Left forelimb (tissue), 1 donor: ENCODE data around the gene STK32B.

Experiments
- DNase-seq: peaks from one replicate; pipeline ENCODE4 v3.0.0-alpha.2; 2018; ENCODE audit warnings: low spot score

The STK32B gene

DNA sequence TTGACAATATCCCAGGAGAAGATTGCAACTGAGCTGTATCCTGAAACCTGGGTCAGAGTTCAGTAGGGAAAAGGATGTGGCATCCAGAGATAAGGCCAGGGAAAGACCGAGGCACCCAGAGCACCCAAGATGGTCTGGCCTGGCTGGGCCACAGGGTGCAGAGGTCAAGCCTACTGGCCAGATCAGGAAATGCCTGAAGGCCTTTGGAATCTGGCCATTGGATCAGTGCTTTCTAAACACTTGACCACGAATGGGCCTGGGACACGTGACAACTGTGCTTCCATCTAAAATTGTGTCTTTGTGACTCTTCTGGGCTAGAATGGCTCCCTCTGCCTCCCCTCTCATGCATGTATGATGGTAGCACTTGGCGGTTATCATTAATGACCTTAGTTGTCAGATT is 340.2 kb downstream of the STK32B start:
- no peak for DNase-seq

DNA sequence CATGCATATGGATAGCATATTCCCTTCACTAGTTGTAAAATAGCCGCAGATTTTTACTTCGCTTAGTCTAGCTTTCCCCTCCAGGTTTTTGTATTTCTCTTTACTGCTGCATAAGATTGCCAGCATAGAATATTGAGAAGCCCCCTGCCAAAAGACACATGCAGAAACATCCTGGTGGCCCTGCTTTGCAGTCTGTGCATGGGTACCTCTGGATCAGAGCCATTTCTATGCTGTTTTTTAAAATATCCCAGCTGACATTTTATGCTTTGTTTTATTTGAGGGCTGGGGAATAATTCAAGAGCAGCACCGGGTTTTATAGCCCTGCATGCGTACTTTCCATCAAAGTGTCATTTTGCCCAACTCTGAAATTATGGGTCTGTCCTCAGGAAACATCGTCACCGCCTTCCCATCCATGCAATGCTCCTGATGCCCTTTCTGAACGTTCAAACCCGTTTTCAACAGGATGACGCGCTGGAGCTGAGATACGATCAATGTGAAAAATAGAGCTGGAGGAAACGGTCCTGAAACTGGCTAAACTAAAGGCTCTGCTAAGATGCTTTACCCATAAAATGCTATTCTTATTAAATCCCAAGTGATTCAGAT is 342.7 kb downstream of the STK32B start:
- no peak for DNase-seq

DNA sequence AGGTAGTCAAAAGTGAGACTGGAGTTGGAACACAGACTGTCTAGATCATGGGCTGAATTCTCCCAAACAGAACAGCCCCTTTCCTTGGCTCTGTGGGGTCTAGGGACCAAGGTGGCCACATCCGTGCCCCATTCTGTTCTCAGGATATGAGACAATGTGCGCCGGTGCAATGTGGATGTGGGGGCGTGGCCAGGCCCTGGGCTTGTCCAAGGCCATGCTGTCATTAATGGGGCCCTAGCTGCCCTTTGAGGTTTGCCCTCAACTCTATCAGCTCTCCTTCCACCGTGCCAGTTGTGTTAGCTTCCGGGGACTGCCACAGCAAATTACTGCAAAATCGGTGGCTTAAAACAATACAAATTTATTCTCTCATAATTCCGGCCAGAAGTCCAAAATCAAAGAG is 344.5 kb downstream of the STK32B start:
- no peak for DNase-seq

DNA sequence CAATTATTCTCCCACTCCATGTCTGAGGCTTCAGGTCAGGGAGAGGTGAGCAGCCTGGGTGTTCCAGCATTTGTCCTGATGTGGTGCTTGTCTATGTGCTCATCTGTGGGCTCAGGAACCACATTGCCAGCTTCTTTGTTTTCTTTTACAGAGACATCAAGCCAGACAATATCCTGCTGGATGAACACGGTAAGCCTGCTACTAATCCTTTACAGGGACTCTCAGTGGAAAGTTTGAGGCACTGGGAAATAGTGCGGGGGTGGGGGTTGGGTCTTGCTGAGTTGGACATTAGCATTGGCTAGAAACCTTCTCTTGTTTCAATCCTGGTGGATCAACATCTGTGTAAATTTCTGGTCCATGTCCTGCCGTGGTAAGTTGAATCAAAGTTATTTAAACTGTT is 346.8 kb downstream of the STK32B start:
- DNase-seq: no peak

DNA sequence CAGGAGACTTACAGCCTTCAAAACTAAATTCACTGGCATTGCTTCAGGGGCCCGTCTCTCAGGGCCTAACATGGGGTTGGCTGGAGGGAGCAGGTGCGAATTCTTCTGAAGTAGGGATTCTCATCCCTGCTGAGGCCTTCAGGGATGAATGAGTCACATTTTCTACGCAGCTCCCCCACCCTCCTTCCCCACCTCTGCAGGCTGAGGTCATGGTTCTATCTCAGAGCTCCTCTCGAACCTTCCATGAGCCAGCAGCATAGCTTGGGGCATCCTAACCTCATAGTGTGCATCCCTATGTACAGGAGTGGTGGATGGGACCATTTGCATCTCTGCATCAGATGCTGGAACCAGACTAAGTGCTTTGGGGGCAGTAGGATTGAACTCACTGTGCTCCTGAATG is 347.8 kb downstream of the STK32B start:
- no peak for DNase-seq

DNA sequence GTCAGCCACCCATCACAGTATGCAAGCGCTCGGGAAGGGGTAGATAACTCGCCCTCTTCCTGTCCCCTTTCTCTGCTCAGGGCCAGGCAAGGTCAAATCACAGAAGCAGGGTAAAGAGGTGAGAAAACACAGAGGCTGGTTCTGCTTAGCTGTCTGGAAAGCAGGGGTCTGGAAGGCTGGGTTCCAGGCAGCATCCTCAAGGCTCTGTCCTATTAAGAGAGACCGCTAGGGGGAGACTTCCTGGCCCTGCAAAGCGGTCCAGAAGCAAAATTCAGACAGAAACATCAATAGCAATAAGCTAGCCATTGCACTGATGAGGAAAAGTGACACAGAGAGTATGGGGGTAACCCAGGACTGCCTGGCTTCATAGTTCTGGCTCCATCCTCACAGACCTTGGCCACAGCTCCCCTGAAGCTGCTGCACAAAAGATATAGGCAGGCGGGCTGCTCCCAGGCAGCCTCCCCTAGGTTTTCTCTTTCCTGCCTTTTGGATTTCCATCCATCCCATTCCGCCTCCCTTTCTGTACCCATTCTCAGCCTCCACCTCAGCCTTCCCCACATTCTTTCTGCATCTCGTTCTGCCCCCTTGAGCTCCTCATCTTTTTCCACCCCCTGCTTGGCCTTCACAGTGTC is 348.6 kb downstream of the STK32B start:
- DNase-seq: no peak

DNA sequence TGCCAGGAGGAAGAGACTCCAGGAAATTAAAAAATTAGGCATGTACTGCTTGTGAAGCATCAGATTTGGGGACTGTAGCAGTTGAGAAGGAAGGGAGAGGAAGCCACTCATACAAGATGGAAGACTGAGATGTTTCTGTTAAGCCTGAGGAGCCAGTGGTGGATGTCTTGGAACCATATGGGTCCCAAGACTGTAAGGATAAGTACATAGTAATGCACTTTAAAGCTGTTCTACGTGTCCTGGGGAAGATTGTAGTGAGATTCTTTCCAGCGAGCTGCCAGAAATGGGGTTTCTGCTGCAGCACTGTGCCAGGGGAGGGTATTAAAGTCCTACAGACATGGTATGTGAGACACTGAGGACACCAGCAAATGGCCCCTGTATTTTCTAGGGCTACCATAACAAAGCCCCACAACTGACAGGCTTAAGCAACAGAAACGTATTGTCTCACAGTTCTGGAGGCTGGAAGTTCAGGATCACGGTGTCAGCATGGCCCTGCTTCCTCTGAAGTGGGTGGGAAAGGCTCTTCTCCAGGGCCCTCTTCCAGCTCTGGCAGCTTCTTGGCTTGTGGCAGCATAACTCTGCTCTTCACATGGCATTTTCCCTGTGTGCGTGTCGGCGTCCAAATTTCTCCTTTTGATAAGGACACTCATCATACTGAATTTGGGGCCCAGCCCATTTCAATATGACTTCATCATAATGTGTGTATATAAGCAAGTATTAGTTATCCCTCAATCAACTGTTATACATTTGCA is 352.6 kb downstream of the STK32B start:
- DNase-seq: no peak

DNA sequence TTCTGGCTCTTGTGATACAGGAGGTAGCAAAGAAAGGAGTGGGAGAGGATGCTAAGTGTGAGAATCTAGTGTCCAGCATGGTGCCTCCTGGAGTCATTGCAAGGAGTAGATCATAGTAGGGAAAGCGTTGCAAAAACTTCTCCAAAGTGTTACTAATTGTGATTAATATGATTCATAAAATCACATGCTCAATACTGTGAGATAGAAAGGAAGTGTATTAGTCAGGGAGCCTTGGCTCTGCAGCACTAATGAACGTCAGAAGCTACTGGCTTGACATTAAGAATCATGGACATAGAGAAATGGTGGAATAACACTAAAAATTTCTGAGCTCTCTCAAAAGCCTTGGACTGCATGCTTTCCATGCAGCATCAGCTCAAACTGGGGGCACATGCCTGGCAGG is 358.0 kb downstream of the STK32B start:
- DNase-seq: no peak

DNA sequence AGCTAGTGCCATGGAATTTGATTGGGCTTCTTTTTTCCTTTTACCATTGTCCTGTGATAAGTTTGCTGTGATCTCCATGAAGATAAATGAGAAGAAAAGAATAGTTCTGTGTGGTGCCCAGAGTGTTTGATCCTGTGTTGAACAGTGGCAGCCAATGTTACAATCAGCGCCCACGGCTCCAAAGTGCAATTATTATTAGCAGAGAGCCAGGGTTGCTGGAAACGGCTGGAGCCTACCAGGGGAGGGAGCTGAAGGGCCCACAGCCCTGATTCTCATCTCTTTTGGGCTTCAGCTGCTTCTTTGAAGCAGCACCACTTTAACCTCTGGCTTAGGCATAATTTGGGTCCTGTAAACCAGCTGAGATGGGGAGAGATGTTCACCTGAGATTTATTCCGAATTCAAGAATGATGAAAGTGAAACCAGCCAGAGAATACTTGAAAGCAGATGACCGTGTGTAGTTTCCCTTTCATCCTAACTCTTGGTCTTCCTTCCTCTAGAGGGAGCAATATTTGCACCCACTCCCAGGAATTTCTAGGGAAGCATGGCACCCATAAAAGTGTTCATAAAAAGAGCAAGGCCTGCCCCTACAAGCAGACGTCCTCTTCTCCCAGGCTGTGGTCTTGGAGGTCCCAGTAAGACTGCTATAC is 358.8 kb downstream of the STK32B start:
- no peak for DNase-seq

DNA sequence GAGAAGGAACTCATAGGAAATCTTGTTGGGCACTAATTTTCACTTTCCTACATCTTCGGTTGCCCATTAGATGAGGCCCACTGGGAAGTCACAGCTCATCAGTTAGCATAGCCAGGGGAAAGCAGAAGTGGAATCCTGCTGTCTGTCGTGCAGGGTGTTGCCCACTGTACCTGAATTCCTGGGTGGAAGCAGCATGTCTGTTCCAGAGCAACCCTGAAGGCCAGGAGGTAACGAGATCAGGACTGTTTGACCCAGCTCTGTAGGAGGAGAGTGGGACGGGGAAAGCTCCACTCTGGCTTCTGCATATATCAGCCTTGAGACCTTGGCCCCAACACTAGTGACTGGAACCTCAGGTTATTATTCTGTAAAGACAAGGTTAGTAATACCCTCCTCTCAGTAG is 361.0 kb downstream of the STK32B start:
- no peak for DNase-seq

DNA sequence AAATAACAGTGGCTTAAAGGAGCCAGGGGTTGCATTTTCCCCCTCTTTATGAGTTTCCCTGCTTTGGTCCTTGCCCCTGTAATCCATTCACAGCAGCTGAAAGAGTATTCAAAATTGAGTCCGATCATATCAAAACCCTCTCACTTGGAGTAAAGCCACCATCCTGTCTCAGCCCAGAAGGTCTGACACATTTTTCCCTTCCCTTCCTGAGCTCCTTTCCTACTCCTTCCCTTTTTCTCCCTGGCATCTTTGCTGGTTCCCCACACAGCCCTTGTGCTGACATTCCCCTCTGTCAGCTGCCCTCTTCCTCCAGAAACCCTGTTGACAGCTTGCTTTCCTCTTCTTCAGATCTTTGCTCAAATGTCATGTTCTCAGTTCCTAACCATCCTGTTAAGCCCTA is 361.5 kb downstream of the STK32B start:
- no peak for DNase-seq

DNA sequence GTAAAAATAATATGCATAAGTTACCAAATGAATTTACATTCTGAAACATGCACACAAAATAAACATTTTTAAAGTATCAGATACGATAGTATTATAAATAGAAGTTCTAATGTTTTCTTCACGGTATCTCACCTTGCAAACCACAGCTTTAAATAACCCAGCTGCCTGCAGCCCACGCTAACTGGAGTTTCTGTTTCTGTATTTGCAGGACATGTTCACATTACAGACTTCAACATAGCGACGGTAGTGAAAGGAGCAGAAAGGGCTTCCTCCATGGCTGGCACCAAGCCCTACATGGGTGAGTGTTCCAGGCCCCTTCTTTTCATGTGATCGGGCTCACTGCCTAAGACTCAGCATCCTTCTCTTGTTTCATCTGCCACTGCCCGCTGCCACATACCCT is 365.4 kb downstream of the STK32B start:
- no peak for DNase-seq

DNA sequence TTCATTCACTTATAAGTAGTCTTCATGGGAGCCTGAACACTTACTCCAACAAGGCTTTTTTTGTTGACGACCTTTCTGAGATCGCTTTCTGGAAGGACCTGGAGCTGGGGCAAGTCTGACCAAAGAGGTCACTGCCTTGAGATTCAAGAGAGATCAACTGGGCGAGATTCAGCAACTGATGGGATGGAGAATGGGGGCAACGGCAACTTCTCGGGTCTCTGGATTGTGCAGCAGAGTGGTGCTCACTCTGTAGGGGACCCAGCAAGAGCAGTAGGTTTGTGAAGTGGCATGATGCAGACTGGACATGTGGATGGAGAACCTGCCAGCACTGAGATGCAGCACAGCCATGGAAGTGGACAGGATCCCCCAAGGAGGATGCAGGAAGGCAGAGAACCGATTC is 369.0 kb downstream of the STK32B start:
- DNase-seq: no peak

DNA sequence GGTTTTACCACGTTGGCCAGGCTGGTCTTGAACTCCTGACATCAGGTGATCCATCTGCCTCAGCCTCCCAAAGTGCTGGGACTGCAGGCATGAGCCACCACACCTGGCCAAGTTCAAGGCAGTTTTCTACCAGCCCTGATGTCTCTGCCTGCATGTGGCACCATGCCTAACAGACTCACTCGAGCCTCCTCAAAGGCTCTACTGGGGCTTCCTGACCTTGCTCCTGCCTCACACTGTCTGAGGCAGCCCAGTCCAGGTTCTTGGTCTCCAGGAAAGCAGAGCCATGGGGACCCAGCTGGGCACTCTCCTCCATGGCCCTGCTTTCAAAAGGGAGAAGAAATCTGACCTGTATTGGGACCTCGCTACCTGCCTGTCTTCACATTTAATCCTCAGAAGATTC is 370.1 kb downstream of the STK32B start:
- no peak for DNase-seq

DNA sequence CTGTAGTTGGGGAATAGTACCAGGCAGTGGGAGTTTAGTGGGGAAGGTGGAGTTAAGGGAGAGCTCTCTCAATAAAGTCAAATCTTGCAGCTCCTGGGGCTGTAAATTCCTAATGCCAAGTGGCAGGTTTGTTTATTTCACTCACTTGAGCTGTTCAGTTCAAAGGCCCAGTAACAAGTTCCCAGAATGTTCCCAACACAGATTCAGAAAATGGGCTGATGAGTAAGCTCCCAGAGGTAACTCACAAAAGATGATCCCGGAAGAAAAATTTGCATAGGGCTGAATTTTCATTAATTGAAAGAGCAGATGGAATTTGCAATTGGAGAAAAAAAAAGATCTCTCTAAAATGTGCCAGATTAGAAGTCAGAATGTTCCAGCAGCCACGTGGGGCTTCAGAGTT is 370.9 kb downstream of the STK32B start:
- DNase-seq: no peak

DNA sequence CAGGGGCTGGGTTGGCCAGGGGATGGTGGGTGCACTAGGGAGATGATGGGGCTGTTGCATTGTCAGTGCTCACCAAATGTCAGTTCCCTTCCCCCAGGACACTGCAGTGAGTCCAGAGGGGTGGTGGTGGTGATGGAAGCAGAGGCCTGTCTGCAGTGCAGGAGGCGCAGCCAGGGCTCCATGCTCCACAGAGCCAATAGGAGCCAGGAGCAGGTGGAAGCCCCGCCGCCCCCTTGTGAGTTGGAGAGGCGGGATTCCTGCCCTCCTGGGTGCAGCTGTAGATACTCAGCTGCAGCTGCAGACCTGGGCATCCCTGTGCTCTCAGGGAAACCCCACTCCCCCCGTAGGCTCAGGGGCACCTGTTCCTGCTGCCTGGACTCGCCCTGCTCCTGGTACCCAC is 372.4 kb downstream of the STK32B start:
- DNase-seq: no peak

DNA sequence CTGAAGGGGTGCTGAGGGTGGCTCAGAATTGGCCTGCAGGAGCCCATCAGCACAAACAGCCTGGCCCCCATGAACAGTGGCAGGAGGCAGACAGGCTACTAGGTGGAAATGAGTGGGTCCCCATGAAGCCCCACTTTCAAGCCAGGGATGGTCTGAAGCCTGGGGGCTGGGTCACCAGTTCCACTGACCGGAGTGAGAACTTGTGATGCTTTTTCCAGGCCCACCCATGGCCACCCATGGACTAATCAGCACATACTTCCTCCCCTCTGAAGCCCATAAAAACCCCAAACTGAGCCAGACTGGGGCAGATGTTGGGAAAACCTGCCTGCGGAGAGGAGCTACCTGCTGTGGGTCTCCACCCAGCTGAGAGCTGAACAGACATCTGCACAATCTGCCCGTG is 372.9 kb downstream of the STK32B start:
- no peak for DNase-seq

DNA sequence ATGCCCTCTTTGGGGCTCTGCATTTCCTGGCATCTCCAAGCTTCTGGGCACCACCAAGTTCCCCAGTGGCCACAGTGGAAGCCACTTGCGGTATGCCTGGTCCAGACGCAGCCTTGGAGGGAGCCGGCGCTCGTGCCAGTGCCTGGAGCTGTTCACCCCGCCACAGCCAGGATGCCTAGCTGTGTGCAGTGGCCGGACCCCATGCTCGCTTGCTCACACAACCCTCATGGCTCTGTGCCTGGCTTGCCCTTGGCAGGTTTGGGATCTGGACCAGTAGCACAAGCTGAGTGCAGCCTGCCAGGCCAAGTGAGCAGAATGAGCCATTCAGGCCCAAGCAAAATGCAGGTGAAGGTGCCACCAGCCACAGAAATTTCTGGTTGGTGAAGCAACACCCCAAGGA is 373.6 kb downstream of the STK32B start:
- no peak for DNase-seq

DNA sequence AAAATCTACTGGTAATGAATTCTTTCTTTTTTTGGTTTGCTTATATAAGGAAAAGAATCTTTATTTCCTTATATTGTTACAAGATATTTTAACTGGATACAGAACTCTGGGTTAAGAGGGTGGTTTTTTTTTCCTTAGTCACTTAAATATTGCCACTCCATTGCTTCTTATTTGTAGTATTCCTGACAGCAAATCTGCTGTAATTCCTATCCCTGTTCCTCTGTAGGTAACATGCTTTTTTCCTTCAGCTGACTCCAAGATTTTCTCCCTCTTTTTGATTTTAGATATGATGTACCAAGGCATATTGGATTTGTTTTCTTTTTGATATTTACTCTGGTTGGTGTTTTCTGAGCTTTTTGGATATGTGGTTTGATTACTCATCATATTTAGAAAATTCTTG is 378.5 kb downstream of the STK32B start:
- DNase-seq: no peak

DNA sequence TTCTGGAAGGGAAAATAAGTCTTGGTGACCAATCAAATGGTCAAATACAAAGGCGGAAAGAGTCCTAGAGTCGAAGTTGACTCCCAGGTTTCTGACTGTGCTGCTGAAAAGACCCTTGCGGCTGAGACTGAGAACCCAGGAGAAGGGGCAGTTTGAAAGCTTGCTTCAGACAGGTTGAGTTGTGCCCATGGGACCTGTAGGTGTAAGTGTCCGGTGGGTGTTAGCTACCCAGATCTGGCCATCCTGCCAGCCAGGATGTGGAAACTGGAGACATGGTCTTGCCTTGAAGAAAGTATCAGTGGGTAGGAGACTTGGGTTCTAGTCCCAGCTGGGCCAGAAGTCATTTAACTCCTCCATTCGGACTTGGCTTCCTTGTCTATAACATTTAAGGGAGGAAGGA is 381.9 kb downstream of the STK32B start:
- no peak for DNase-seq

DNA sequence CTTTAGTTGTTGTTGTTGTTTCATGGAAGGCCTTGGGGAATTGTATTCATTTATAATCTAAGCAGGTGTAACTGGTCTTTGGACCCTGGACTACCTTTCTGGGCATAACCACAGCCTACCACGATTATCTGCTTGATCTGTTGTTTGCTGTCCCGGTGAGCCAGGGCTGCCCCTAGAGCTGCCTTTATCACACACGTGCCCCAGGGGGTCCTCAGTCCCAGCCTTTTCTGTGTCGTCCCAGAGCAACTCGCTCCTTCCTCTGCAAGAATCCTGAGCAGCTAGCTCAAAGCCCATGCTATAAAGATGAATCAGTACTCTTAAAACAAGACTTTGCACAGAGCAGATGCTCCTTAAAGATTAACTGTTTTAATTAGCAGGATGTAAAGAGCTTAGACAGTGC is 383.9 kb downstream of the STK32B start:
- no peak for DNase-seq

DNA sequence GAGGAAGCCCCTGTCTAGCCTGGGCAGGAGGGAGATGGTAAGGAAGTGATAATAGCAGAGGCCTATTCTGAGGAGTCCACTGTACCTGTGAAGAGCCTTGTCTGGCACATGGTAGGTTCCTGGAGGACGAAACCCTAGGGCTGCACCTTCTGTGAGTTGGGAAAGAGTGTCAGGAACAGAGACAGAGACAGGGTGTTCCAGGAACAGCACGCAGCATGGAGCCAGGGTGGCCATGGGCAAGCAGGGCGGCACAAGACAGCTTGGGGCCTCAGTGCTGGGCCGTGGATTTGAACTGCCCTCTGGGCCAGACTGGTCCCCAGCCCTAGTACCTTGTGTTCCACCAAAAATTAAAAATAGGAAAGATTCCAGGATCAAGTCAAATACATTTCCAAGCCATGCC is 384.5 kb downstream of the STK32B start:
- DNase-seq: no peak
